Measurements from ENCODE around the gene ADSL. TPM values are rescaled to one million over a fixed set of nuclear protein-coding genes. Genes with fewer than 3 reads are reported as not detected.
A peak's percentile ranks its signal among the peaks of the same experiment; 100 is the strongest.

ADSL gene
- total and polyA plus RNA-seq, 2 of the 4 experiments (the other 2 are of a cell fraction): 93.6 to 229 TPM

DNA sequence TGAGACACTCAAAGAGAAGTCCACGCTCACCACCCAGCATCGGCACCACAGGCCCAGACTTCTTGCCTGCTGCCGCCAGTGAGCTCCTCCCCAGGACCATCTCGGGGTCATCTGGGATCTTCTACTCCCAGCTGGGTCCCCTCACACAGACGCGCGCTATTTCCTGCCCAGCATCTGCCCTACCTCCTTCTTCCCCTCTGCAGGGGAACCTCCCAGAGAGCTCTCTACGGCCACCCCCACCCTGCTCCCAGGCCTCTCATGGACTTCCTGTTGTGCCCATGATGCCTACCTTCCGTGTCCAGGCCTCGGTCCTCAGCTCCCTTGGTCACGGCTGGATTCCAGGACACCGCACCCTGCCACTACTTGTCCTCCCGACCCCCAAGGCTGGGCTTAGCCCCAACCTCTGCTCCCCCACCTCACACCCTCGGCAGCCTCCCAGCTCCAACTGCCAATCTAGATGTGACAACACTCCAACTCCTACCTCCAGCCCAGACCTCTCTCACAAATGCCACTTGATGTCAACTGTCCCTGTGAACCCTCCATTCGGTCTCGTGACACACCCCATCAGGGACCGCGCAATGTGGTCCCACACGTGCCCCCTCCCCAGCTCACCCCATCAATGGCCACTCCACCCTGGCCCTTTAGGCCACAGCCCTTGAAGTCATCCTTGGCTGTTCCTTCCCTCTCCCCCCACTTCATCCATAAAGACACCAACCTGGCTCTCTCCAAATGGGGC, 69.4 kb downstream of the ADSL start (continued):
- TF ChIP-seq, protein P1, sequence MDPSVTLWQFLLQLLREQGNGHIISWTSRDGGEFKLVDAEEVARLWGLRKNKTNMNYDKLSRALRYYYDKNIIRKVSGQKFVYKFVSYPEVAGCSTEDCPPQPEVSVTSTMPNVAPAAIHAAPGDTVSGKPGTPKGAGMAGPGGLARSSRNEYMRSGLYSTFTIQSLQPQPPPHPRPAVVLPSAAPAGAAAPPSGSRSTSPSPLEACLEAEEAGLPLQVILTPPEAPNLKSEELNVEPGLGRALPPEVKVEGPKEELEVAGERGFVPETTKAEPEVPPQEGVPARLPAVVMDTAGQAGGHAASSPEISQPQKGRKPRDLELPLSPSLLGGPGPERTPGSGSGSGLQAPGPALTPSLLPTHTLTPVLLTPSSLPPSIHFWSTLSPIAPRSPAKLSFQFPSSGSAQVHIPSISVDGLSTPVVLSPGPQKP (IDR thresholded peaks at IDR 0.05; ENCODE audit: borderline replicate concordance, low read depth, low read length): no peak
- TF ChIP-seq FOS (IDR thresholded peaks at IDR 0.05; ENCODE audit: low read depth, low read length): no peak

GRCh38 chr22:40416267-40416570, 69.9 kb downstream of the ADSL start:
- no peak for ATAC-seq (ENCODE audit: low read depth)
- no peak overlapping the region for H3K23ac ChIP-seq (ENCODE audit: low read depth, low read length)
- peaks cover 5% of the 10 kb centered on the region; the same call in 1 of the 2 replicates for H3K4me1 ChIP-seq (ENCODE audit: control insufficient read depth, insufficient read depth, low read length)
- H4K8ac ChIP-seq (ENCODE audit: low read depth in 2 of 2, low read length in 2 of 2): no peak overlapping the region
- peaks cover 4 to 67% of the 10 kb centered on the region in 2 experiments; a peak in 3 of 4 replicates for H3K79me1 ChIP-seq (ENCODE audit: low read depth in 1 of 2, low read length in 2 of 2)
- H2AK9ac ChIP-seq (replicated peaks; ENCODE audit: low read depth, low read length, poor library complexity): peak overlapping the region; percentile 72
- H3K27ac ChIP-seq (ENCODE audit: insufficient read depth, low read length): no peak overlapping the region
- no peak overlapping the region for H2AK5ac ChIP-seq (ENCODE audit: low read depth, low read length)
- no peak overlapping the region for H4K91ac ChIP-seq (ENCODE audit: insufficient read depth, low read depth, low read length)
- dilution Hi-C loops (cut with HindIII; ENCODE audit: low sequenced_read_pairs, unreplicated experiment): no loop called here
- peaks cover 60% of the 10 kb centered on the region for H3K36me3 ChIP-seq (ENCODE audit: control insufficient read depth, insufficient read depth, low read length)
- no peak overlapping the region for H3K4ac ChIP-seq (ENCODE audit: low read depth, low read length)
- ChIA-PET CTCF (no interaction called here), POLR2A (ENCODE audit: unreplicated experiment) (no interaction called here)
- intact Hi-C loops (cut with micrococcal nuclease): no loop called here
- no peak overlapping the region for H3K18ac ChIP-seq (ENCODE audit: low read depth, low read length)
- peaks cover 13% of the 10 kb centered on the region; the same call in 1 of the 2 replicates for H3K9me1 ChIP-seq (ENCODE audit: insufficient read depth, low read length)
- no peak overlapping the region for H2BK120ac ChIP-seq (ENCODE audit: low read depth, low read length)
- no peak for DNase-seq
- H3K9ac ChIP-seq (ENCODE audit: low read depth, low read length): no peak overlapping the region
- peaks cover 22% of the 10 kb centered on the region for H4K20me1 ChIP-seq (ENCODE audit: insufficient read depth, low read length)
- H3K14ac ChIP-seq (replicated peaks; ENCODE audit: low read depth, low read length): no peak overlapping the region
- no peak overlapping the region for H4K5ac ChIP-seq (ENCODE audit: low read depth, low read length)
- no peak overlapping the region for H3K56ac ChIP-seq (ENCODE audit: extremely low read depth, insufficient read depth, low read length)
- H2BK15ac ChIP-seq (ENCODE audit: low read depth, low read length): no peak overlapping the region
- no peak overlapping the region for H2AFZ ChIP-seq (replicated peaks; ENCODE audit: low read length, poor library complexity)
- H3K27me3 ChIP-seq (ENCODE audit: control insufficient read depth, insufficient read depth, low read length): no peaks in the 10 kb centered on the region
- no TSS peak for BruUV-seq (replicated peaks)
- in situ Hi-C loops (cut with MboI; ENCODE audit: low sequenced_read_pairs): no loop called here
- H3K4me3 ChIP-seq (ENCODE audit: insufficient read depth, low read depth, low read length): no peak overlapping the region
- no peaks in the 10 kb centered on the region for H3K9me3 ChIP-seq (ENCODE audit: control insufficient read depth, insufficient read depth, low read length)
- no peak overlapping the region for H2BK20ac ChIP-seq (ENCODE audit: low read depth, low read length)
- no peak overlapping the region for H3K4me2 ChIP-seq (ENCODE audit: low read depth, low read length)
- no peak overlapping the region for H2BK5ac ChIP-seq (ENCODE audit: low read depth, low read length, poor library complexity, severe bottlenecking)
- 88% methylated on average over 7 of the region's 10 CpGs; no CpG with 5 or more reads in 1 of the 2 experiments for WGBS, 2 experiments (ENCODE audit: extremely low coverage in 2 of 2, insufficient read length in 1 of 2)
- no peak for TF ChIP-seq CHD1 (IDR thresholded peaks at IDR 0.05; ENCODE audit: low read depth, low read length)
- no peak for TF ChIP-seq BHLHE40 (IDR thresholded peaks at IDR 0.05; ENCODE audit: low read depth, low read length)
- TF ChIP-seq MXI1 (IDR thresholded peaks at IDR 0.05; ENCODE audit: borderline replicate concordance, low read depth, low read length): no peak
- TF ChIP-seq CEBPB (IDR thresholded peaks at IDR 0.05; ENCODE audit: low read depth, low read length): no peak
- TF ChIP-seq MAZ (IDR thresholded peaks at IDR 0.05; ENCODE audit: borderline replicate concordance, low read depth, low read length): no peak
- no peak for TF ChIP-seq USF2 (IDR thresholded peaks at IDR 0.05; ENCODE audit: low read depth, low read length)
- TF ChIP-seq POLR2A (IDR thresholded peaks at IDR 0.05; ENCODE audit: low read depth, low read length): no peak
- TF ChIP-seq NFE2L2 (IDR thresholded peaks at IDR 0.05; ENCODE audit: low read depth, low read length): no peak
- TF ChIP-seq RAD21 (IDR thresholded peaks at IDR 0.05; ENCODE audit: low read length): no peak
- TF ChIP-seq MAFK (IDR thresholded peaks at IDR 0.05; ENCODE audit: low read depth, low read length): no peak
- TF ChIP-seq, protein P1 (IDR thresholded peaks at IDR 0.05; ENCODE audit: borderline replicate concordance, low read depth, low read length): no peak
- no peak for TF ChIP-seq SMC3 (IDR thresholded peaks at IDR 0.05; ENCODE audit: low read depth, low read length)
